Central memory CD4-positive, alpha-beta T cell (primary cell): ENCODE measurements around the gene NPAS1.

Source experiments
- DNase-seq: peaks from one replicate; pipeline ENCODE4 v3.0.0; 2022

NPAS1 gene

GRCh38 chr19:47082493-47082892, 62.9 kb downstream of the NPAS1 start:
- no peak for DNase-seq

- DNase-seq, result no peak
These were observed 65.3 kb downstream of the NPAS1 start for GRCh38 chr19:47084879-47085439.

GRCh38 chr19:47086280-47086679, 66.6 kb downstream of the NPAS1 start:
- no peak for DNase-seq

GRCh38 chr19:47089767-47090350, 70.2 kb downstream of the NPAS1 start:
- DNase-seq, result no peak

- no peak for DNase-seq
These were observed 73.6 kb downstream of the NPAS1 start for GRCh38 chr19:47093254-47093653.

GRCh38 chr19:47093841-47094240, 74.2 kb downstream of the NPAS1 start:
- no peak for DNase-seq

GRCh38 chr19:47094557-47095475, 75.2 kb downstream of the NPAS1 start:
- DNase-seq, result peak; percentile 35
